ENCODE data around the gene GNGT1. TPM values are rescaled to one million over a fixed set of nuclear protein-coding genes. Genes with fewer than 3 reads are reported as not detected.

Gene GNGT1
- total and polyA plus RNA-seq, 2 donors (not counting 3 experiments of a cell fraction or from before 2014, with no cell fraction given) = not detected

DNA sequence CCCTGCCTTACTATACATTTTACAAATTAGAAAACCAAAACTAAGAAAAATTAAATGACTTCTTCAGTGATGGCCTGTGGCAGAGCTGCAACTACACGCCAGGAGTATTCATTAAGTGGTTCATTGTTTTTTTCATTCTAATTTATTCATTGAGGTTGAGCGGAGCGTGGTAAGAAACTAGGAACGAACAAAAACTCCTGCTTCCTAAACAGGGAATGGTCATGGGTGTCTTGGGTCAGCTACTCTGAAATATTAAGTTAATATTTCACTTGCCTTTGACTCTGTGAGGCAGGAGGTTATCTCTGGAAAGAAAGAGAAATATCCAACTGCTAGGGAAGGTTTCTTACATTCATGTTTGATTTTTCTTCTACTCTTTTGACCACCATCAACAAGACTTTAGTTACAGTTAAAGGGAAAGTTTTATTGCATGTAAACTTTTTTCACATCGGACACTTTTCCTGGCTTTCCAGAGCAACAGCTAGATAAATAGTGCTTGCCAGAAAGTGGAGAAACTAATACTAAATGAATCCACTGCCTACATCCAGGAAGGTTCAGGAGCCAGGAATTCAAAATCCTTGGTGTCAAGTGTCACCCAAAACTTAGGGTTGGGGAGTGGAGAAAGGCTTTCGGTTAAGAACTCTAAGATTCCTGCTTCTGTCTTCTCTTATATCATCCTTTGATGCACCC, 14.3 kb downstream of the GNGT1 start:
- BruUV-seq (replicated peaks) = no TSS peak
- CTCF ChIA-PET = interaction anchor here (0.7 to 3.3 kb wide), 15 partner anchors 10 to 295 kb away, joined by 3 to 34 read pairs (median 5); partner anchors contain the start of gene GNGT1
- peak overlapping the region; percentile 98 for H3K4me2 ChIP-seq (ENCODE audit: insufficient read depth, low read length)
- H3K4me3 ChIP-seq (replicated peaks in 1 of 3; ENCODE audit: insufficient read depth in 1 of 3, low read depth in 1 of 3, low read length in 3 of 3) = peak overlapping the region in 1 of 3 experiments; percentile 100
- DNase-seq (ENCODE audit: low read depth, low spot score) (peak; percentile 57), FAIRE-seq (no peak)
- H4K20me1 ChIP-seq (replicated peaks; ENCODE audit: control insufficient read depth, extremely low read depth, insufficient read depth, low read length) = peaks cover 5% of the 10 kb centered on the region
- intact Hi-C loops (cut with micrococcal nuclease) = loop anchor here (1.0 to 5.0 kb wide), 9 partner anchors 17 to 452 kb away; partner anchors contain the start of gene BET1
- POLR2A ChIA-PET = interaction anchor here (0.6 to 1.7 kb wide), 2 partner anchors 11 to 1959 kb away, joined by 3 to 12 read pairs; no protein-coding TSS in a partner anchor
- H3K27ac ChIP-seq (ENCODE audit: insufficient read depth, low read depth, low read length) = peak overlapping the region; percentile 99
- H3K36me3 ChIP-seq (ENCODE audit: control insufficient read depth in 2 of 2, extremely low read depth in 1 of 2, insufficient read depth in 2 of 2, low read length in 2 of 2) = no peaks in the 10 kb centered on the region
- peak overlapping the region; percentile 72 for H2AFZ ChIP-seq (ENCODE audit: low read depth, low read length)
- peak overlapping the region; percentile 100 for H3K9ac ChIP-seq (replicated peaks; ENCODE audit: extremely low read depth, insufficient read depth, low read length)
- H3K9me3 ChIP-seq (replicated peaks; ENCODE audit: control insufficient read depth, insufficient read depth, low read length) = no peaks in the 10 kb centered on the region
- no peaks in the 10 kb centered on the region for H3K9me1 ChIP-seq (replicated peaks; ENCODE audit: control insufficient read depth, extremely low read depth, insufficient read depth, low read length)
- no peaks in the 10 kb centered on the region for H3K27me3 ChIP-seq (ENCODE audit: control insufficient read depth in 2 of 2, insufficient read depth in 2 of 2, low read length in 2 of 2)
- H3K4me1 ChIP-seq (ENCODE audit: control insufficient read depth, extremely low read depth, insufficient read depth, low read length) = peaks cover 19% of the 10 kb centered on the region
- peaks cover 40% of the 10 kb centered on the region for H3K79me2 ChIP-seq (ENCODE audit: control insufficient read depth, insufficient read depth, low read length)
- TF ChIP-seq, protein P1, sequence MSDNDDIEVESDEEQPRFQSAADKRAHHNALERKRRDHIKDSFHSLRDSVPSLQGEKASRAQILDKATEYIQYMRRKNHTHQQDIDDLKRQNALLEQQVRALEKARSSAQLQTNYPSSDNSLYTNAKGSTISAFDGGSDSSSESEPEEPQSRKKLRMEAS (IDR thresholded peaks at IDR 0.05; ENCODE audit: insufficient read depth, insufficient read length) = no peak
- TF ChIP-seq, protein P2, sequence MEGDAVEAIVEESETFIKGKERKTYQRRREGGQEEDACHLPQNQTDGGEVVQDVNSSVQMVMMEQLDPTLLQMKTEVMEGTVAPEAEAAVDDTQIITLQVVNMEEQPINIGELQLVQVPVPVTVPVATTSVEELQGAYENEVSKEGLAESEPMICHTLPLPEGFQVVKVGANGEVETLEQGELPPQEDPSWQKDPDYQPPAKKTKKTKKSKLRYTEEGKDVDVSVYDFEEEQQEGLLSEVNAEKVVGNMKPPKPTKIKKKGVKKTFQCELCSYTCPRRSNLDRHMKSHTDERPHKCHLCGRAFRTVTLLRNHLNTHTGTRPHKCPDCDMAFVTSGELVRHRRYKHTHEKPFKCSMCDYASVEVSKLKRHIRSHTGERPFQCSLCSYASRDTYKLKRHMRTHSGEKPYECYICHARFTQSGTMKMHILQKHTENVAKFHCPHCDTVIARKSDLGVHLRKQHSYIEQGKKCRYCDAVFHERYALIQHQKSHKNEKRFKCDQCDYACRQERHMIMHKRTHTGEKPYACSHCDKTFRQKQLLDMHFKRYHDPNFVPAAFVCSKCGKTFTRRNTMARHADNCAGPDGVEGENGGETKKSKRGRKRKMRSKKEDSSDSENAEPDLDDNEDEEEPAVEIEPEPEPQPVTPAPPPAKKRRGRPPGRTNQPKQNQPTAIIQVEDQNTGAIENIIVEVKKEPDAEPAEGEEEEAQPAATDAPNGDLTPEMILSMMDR (IDR thresholded peaks at IDR 0.05; ENCODE audit: extremely low read depth in 1 of 2, insufficient read depth in 1 of 2, low read depth in 1 of 2, low read length in 2 of 2) = no peak
- TF ChIP-seq EZH2 (IDR thresholded peaks at IDR 0.05; ENCODE audit: borderline replicate concordance, low read depth, low read length, severe bottlenecking) = no peak
- dilution Hi-C loops (cut with MboI; ENCODE audit: extremely low pct_ligation_motif_present, low sequenced_read_pairs) = no loop called here

Data from endothelial cell of umbilical vein (primary cell).